OCI-LY1 (cell line): ENCODE data around the gene AHI1.

Experiments used
- H2AFZ ChIP-seq: fragments of 200-600 bp; sonication (generic), shearing (Covaris generic); 2 replicates; pipeline ENCODE4 v1.6.0; 2014; ENCODE audit warnings: antibody characterized with exemption, mild to moderate bottlenecking, low read length
- H3F3A ChIP-seq: fragments of 200-600 bp; sonication (generic), shearing (Covaris generic); 2 replicates; pipeline ENCODE4 v1.6.0; 2014; ENCODE audit warnings: mild to moderate bottlenecking, antibody characterized with exemption, low read length, moderate library complexity; ENCODE audit not compliant: insufficient read depth
- H3K27ac ChIP-seq: fragments of 200-600 bp; sonication (generic); 2 replicates; pipeline ENCODE4 v1.5.1; 2014; ENCODE audit warnings: low read length, mixed run types, mild to moderate bottlenecking, low read depth; ENCODE audit not compliant: poor library complexity, severe bottlenecking
- H3K27me3 ChIP-seq: fragments of 200-600 bp; sonication (generic); 2 replicates; pipeline ENCODE4 v1.6.0; 2014; ENCODE audit warnings: antibody characterized with exemption, mild to moderate bottlenecking, low read length, moderate library complexity; ENCODE audit not compliant: insufficient read depth
- H3K36me3 ChIP-seq: fragments of 200-600 bp; sonication (generic); 2 replicates; pipeline ENCODE4 v1.6.1; 2014; ENCODE audit warnings: mild to moderate bottlenecking, antibody characterized with exemption, low read length, moderate library complexity, mixed read lengths; ENCODE audit not compliant: insufficient read depth
- H3K4me1 ChIP-seq: fragments of 200-600 bp; sonication (generic); 2 replicates; pipeline ENCODE4 v1.5.1; 2014; ENCODE audit warnings: mild to moderate bottlenecking, low read length, moderate library complexity; ENCODE audit not compliant: insufficient read depth, severe bottlenecking
- H3K4me2 ChIP-seq: fragments of 200-600 bp; sonication (generic), shearing (Covaris generic); 2 replicates; pipeline ENCODE4 v1.6.1; 2014; ENCODE audit warnings: low read length
- H3K4me3 ChIP-seq: fragments of 200-600 bp; sonication (generic); 2 replicates; pipeline ENCODE4 v1.5.1; 2014; ENCODE audit warnings: low read length, low read depth, mild to moderate bottlenecking, mixed read lengths; ENCODE audit not compliant: poor library complexity, severe bottlenecking
- H3K79me2 ChIP-seq: fragments of 200-600 bp; shearing (Covaris generic); 2 replicates; pipeline ENCODE4 v1.6.1; 2016; ENCODE audit warnings: mixed run types, low read length, mixed read lengths; ENCODE audit not compliant: insufficient read depth
- H3K9ac ChIP-seq: fragments of 200-600 bp; sonication (generic), shearing (Covaris generic); 2 replicates; pipeline ENCODE4 v1.6.1; 2014; ENCODE audit warnings: mild to moderate bottlenecking, low read length, mixed read lengths
- H3K9me2 ChIP-seq: fragments of 200-600 bp; sonication (generic), shearing (Covaris generic); 2 replicates; pipeline ENCODE4 v1.6.1; 2014; ENCODE audit warnings: low read depth, mild to moderate bottlenecking, low read length, mixed read lengths
- H3K9me3 ChIP-seq: fragments of 200-600 bp; shearing (Covaris generic); 2 replicates; pipeline ENCODE4 v1.6.1; 2014; ENCODE audit warnings: low read length, mixed read lengths
- H4K20me1 ChIP-seq: fragments of 200-600 bp; sonication (generic), shearing (Covaris generic); 2 replicates; pipeline ENCODE4 v1.6.0; 2016; ENCODE audit warnings: mild to moderate bottlenecking, low read length; ENCODE audit not compliant: insufficient read depth
- CTCF ChIP-seq: fragments of 200-600 bp; sonication (generic), shearing (Covaris generic); IDR thresholded peaks from 2 replicates; pipeline ENCODE4 v1.5.1; 2017; ENCODE audit warnings: mild to moderate bottlenecking, antibody characterized with exemption, low read length, moderate library complexity, mixed read lengths
- EZH2 ChIP-seq: fragments of 200-600 bp; sonication (generic), shearing (Covaris generic); IDR thresholded peaks from 2 replicates; pipeline ENCODE4 v1.8.0; 2017; ENCODE audit warnings: borderline replicate concordance, mixed run types, mild to moderate bottlenecking, antibody characterized with exemption, low read length, moderate library complexity, mixed read lengths

AHI1 gene

GRCh38 chr6:135244805-135245204, 252.7 kb downstream of the AHI1 start:
- H3K4me3 ChIP-seq = no peak overlapping the region
- H3K27ac ChIP-seq = no peak overlapping the region
- no peak overlapping the region for H3K4me2 ChIP-seq
- no peaks in the 10 kb centered on the region for H3K9me3 ChIP-seq
- H3K36me3 ChIP-seq = no peaks in the 10 kb centered on the region
- H4K20me1 ChIP-seq = no peaks in the 10 kb centered on the region
- H2AFZ ChIP-seq = no peak overlapping the region
- no peaks in the 10 kb centered on the region for H3F3A ChIP-seq
- H3K9me2 ChIP-seq = no peaks in the 10 kb centered on the region
- H3K4me1 ChIP-seq = no peaks in the 10 kb centered on the region
- no peak overlapping the region for H3K9ac ChIP-seq
- H3K27me3 ChIP-seq = no peaks in the 10 kb centered on the region
- TF ChIP-seq CTCF = no peak
- TF ChIP-seq EZH2 = no peak
- no peaks in the 10 kb centered on the region for H3K79me2 ChIP-seq

GRCh38 chr6:135243871-135244796, 253.4 kb downstream of the AHI1 start:
- Histone ChIP-seq H3K79me2 (no peaks in the 10 kb centered on the region), H2AFZ (no peak overlapping the region), H3K27ac (no peak overlapping the region), H3F3A (no peaks in the 10 kb centered on the region), H3K9ac (no peak overlapping the region), H3K36me3 (no peaks in the 10 kb centered on the region), H4K20me1 (no peaks in the 10 kb centered on the region), H3K4me2 (no peak overlapping the region), H3K4me1 (no peaks in the 10 kb centered on the region), H3K9me2 (no peaks in the 10 kb centered on the region), H3K9me3 (no peaks in the 10 kb centered on the region), H3K4me3 (no peak overlapping the region), H3K27me3 (no peaks in the 10 kb centered on the region)
- TF ChIP-seq EZH2 (no peak), CTCF (no peak)

- Histone ChIP-seq H3K4me1 (peaks cover 10% of the 10 kb centered on the region), H3K9me3 (no peaks in the 10 kb centered on the region), H3K79me2 (no peaks in the 10 kb centered on the region), H3K4me3 (no peak overlapping the region), H4K20me1 (no peaks in the 10 kb centered on the region), H3K9ac (no peak overlapping the region), H3K36me3 (no peaks in the 10 kb centered on the region), H3K4me2 (no peak overlapping the region), H3K27ac (no peak overlapping the region), H3F3A (no peaks in the 10 kb centered on the region), H3K9me2 (no peaks in the 10 kb centered on the region), H2AFZ (no peak overlapping the region), H3K27me3 (no peaks in the 10 kb centered on the region)
- TF ChIP-seq CTCF (no peak), EZH2 (no peak)
Observed at GRCh38 chr6:135240711-135241110, 256.8 kb downstream of the AHI1 start.
